OCI-LY7 (cell line): ENCODE results near the gene CGN. TPM values are rescaled to one million over a fixed set of nuclear protein-coding genes. Genes with fewer than 3 reads are reported as not detected.

Experiments used
- BruUV-seq: library from RNA; stranded (reverse); fragments of 400-500 nt; replicated peaks from 2 replicates; lab custom pipeline; 2021; lab: Mats Ljungman, UMichigan
- CTCF ChIA-PET: fragments of 300-600 bp; sonication (Branson Sonifier 250); formaldehyde crosslinking; loops from one replicate; lab custom pipeline; 2022; ENCODE audit warnings: antibody characterized with exemption; ENCODE audit not compliant: unreplicated experiment; lab: Charles Lee
- POLR2A ChIA-PET: fragments of 300-600 bp; sonication (Branson Sonifier 250); formaldehyde crosslinking; loops from one replicate; lab custom pipeline; 2022; ENCODE audit warnings: antibody characterized with exemption; lab: Charles Lee
- DNase-seq: peaks from one replicate; pipeline ENCODE4 v3.0.0-alpha.2; 2015; ENCODE audit warnings: low spot score
- H2AFZ ChIP-seq: fragments of 200-600 bp; sonication (generic), shearing (Covaris generic); 2 replicates; pipeline ENCODE4 v1.6.1; 2014; ENCODE audit warnings: mild to moderate bottlenecking, antibody characterized with exemption, low read length, moderate library complexity
- H3K27ac ChIP-seq: fragments of 200-600 bp; sonication (generic); 2 replicates; pipeline ENCODE4 v1.5.1; 2014; ENCODE audit warnings: mixed run types, low read depth, mild to moderate bottlenecking, moderate library complexity, low read length, inconsistent platforms; ENCODE audit not compliant: poor library complexity, severe bottlenecking
- H3K36me3 ChIP-seq: fragments of 200-600 bp; sonication (generic); 2 replicates; pipeline ENCODE4 v1.6.1; 2014; ENCODE audit warnings: mild to moderate bottlenecking, antibody characterized with exemption, low read length, moderate library complexity, mixed read lengths; ENCODE audit not compliant: insufficient read depth
- H3K4me1 ChIP-seq: fragments of 200-600 bp; sonication (generic); 2 replicates; pipeline ENCODE4 v1.5.1; 2014; ENCODE audit warnings: mild to moderate bottlenecking, low read length; ENCODE audit not compliant: insufficient read depth, poor library complexity, severe bottlenecking
- H3K4me2 ChIP-seq: fragments of 200-600 bp; sonication (generic); 2 replicates; pipeline ENCODE4 v1.6.1; 2014; ENCODE audit warnings: mild to moderate bottlenecking, low read length
- H3K4me3 ChIP-seq: fragments of 200-600 bp; sonication (generic); 2 replicates; pipeline ENCODE4 v1.5.1; 2014; ENCODE audit warnings: mild to moderate bottlenecking, low read depth, low read length; ENCODE audit not compliant: poor library complexity, severe bottlenecking
- H3K79me2 ChIP-seq: fragments of 200-600 bp; sonication (generic); 2 replicates; pipeline ENCODE4 v1.6.1; 2016; ENCODE audit warnings: low read depth, mild to moderate bottlenecking, low read length, moderate library complexity, mixed read lengths; ENCODE audit not compliant: insufficient read depth
- H3K9me2 ChIP-seq: fragments of 200-600 bp; sonication (generic); 2 replicates; pipeline ENCODE4 v1.6.1; 2016; ENCODE audit warnings: mild to moderate bottlenecking, low read length, mixed read lengths; ENCODE audit not compliant: insufficient read depth
- H3K9me3 ChIP-seq: fragments of 200-600 bp; sonication (generic); 2 replicates; pipeline ENCODE4 v1.6.1; 2014; ENCODE audit warnings: mild to moderate bottlenecking, mixed run types, low read length, mixed read lengths
- H4K20me1 ChIP-seq: fragments of 200-600 bp; sonication (generic); 2 replicates; pipeline ENCODE4 v1.6.1; 2014; ENCODE audit warnings: mild to moderate bottlenecking, antibody characterized with exemption, low read length, moderate library complexity, mixed read lengths; ENCODE audit not compliant: insufficient read depth
- EZH2phosphoT487 ChIP-seq: fragments of 200-600 bp; sonication (generic); IDR thresholded peaks from 2 replicates; pipeline ENCODE4 v1.6.1; 2018; ENCODE audit warnings: low read depth, borderline replicate concordance, mild to moderate bottlenecking, mixed run types, antibody characterized with exemption, low read length, moderate library complexity, mixed read lengths
- intact Hi-C: fragments of 100-400 bp; cut with micrococcal nuclease; formaldehyde crosslinking; loops from one replicate; pipeline ENCODE4 v1.10.0; 2022; ENCODE audit not compliant: unreplicated experiment
- total RNA-seq, 2 experiments: library from RNA; depleted of rRNA in 1 of 2; stranded (reverse); fragments of >200 nt in 1 of 2; shearing (Covaris generic) in 1 of 2; gene quantifications; 2 replicates each; pipeline ENCODE4 v1.2.3, GENCODE V29; 2014 to 2022
- TF ChIP-seq, protein P1 (sequence below): fragments of 200-600 bp; sonication (generic); conservative IDR thresholded peaks from 2 replicates; pipeline ENCODE4 v1.5.1; 2014; ENCODE audit warnings: mild to moderate bottlenecking, antibody characterized with exemption, low read length, moderate library complexity, mixed read lengths

Gene CGN
- total RNA-seq, 2 experiments from 2014 or later = 1.7 to 5.5 TPM

DNA sequence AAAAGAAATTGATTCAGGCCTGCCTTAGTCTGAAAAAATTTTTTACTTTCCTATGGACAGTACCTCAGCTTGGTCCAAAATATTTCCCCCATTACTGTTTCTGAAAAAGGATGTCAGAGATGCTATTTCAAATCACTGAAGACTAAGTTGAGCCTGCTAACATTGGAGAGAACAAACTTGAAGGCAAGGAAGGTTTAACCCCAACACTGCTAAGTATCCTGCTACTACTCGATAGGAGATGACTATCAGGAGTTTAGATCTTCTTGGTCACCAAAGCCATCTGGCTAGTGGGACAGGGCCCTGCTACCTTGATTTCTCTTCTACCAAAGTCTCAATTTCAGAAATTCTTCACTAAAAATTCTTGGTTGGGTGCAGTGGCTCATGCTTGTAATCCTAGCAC, 29.2 kb upstream of the CGN start:
- CTCF ChIA-PET = no interaction called here

GRCh38 chr1:151485685-151486255, 25.4 kb upstream of the CGN start:
- Histone ChIP-seq H3K4me3 (no peak overlapping the region), H3K79me2 (no peaks in the 10 kb centered on the region), H3K27ac (no peak overlapping the region), H3K9me2 (no peaks in the 10 kb centered on the region), H2AFZ (no peak overlapping the region), H3K36me3 (no peaks in the 10 kb centered on the region), H3K4me2 (no peak overlapping the region), H3K4me1 (no peaks in the 10 kb centered on the region), H4K20me1 (no peaks in the 10 kb centered on the region), H3K9me3 (0 out of 2 replicates have a peak, but pooled peaks cover 4% of the 10 kb centered on the region)
- ChIA-PET CTCF (no interaction called here), POLR2A (interaction anchor here (1.4 to 2.7 kb wide), 2 partner anchors 11 to 25 kb away, joined by 4 to 15 read pairs; partner anchors contain the start of gene CGN)
- BruUV-seq = no TSS peak
- intact Hi-C loops = no loop called here
- DNase-seq = no peak
- TF ChIP-seq, protein P1, sequence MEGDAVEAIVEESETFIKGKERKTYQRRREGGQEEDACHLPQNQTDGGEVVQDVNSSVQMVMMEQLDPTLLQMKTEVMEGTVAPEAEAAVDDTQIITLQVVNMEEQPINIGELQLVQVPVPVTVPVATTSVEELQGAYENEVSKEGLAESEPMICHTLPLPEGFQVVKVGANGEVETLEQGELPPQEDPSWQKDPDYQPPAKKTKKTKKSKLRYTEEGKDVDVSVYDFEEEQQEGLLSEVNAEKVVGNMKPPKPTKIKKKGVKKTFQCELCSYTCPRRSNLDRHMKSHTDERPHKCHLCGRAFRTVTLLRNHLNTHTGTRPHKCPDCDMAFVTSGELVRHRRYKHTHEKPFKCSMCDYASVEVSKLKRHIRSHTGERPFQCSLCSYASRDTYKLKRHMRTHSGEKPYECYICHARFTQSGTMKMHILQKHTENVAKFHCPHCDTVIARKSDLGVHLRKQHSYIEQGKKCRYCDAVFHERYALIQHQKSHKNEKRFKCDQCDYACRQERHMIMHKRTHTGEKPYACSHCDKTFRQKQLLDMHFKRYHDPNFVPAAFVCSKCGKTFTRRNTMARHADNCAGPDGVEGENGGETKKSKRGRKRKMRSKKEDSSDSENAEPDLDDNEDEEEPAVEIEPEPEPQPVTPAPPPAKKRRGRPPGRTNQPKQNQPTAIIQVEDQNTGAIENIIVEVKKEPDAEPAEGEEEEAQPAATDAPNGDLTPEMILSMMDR = no peak

More for the DNA sequence above, 29.2 kb upstream of the CGN start:
- BruUV-seq = no TSS peak
- 0 out of 2 replicates have a peak, but pooled peaks cover 4% of the 10 kb centered on the region for H3K9me3 ChIP-seq
- no peaks in the 10 kb centered on the region for H3K36me3 ChIP-seq
- H3K4me2 ChIP-seq = no peak overlapping the region
- DNase-seq = no peak
- H2AFZ ChIP-seq = no peak overlapping the region
- H4K20me1 ChIP-seq = no peaks in the 10 kb centered on the region
- H3K9me2 ChIP-seq = no peaks in the 10 kb centered on the region
- H3K4me1 ChIP-seq = no peaks in the 10 kb centered on the region
- no peak overlapping the region for H3K4me3 ChIP-seq
- TF ChIP-seq, protein P1 = no peak
- intact Hi-C loops = no loop called here
- H3K27ac ChIP-seq = no peak overlapping the region
- no peaks in the 10 kb centered on the region for H3K79me2 ChIP-seq
- POLR2A ChIA-PET = no interaction called here

- H3K4me1 ChIP-seq = no peaks in the 10 kb centered on the region
- H4K20me1 ChIP-seq = no peaks in the 10 kb centered on the region
- H3K27ac ChIP-seq = no peak overlapping the region
- POLR2A ChIA-PET = interaction anchor here (2.7 kb wide), 1 partner anchor 12 kb away, joined by 15 read pairs; no protein-coding TSS in a partner anchor
- CTCF ChIA-PET = no interaction called here
- H3K36me3 ChIP-seq = no peaks in the 10 kb centered on the region
- H3K79me2 ChIP-seq = no peaks in the 10 kb centered on the region
- H2AFZ ChIP-seq = no peak overlapping the region
- H3K9me2 ChIP-seq = no peaks in the 10 kb centered on the region
- no TSS peak for BruUV-seq
- no peak overlapping the region for H3K4me2 ChIP-seq
- no peak for TF ChIP-seq EZH2phosphoT487
- TF ChIP-seq, protein P1 = no peak
- no peak for DNase-seq
- no peak overlapping the region for H3K4me3 ChIP-seq
- intact Hi-C loops = no loop called here
- H3K9me3 ChIP-seq = 0 out of 2 replicates have a peak, but pooled peaks cover 4% of the 10 kb centered on the region
Measured at GRCh38 chr1:151486557-151486956, 24.6 kb upstream of the CGN start.
